NCI-H510A treated with DMSO at 0.1 percent for 48 hours (cell line): ENCODE measurements around the gene KRTAP9-9.
"Not testable (repeated sequence)": the region's sequence is repeated elsewhere in the genome, so short reads cannot be mapped to it uniquely, and the experiment has no call there.

Experiments used
- DNase-seq: peaks from one replicate; lab custom pipeline; 2025; lab: John Stamatoyannopoulos, UW

The KRTAP9-9 gene

GRCh38 chr17:41255381-41256290 is at the start of gene KRTAP9-9:
Gene KRTAP9-9 (plus strand): TSS chr17:41255384.
- DNase-seq, result not testable (repeated sequence)

DNA sequence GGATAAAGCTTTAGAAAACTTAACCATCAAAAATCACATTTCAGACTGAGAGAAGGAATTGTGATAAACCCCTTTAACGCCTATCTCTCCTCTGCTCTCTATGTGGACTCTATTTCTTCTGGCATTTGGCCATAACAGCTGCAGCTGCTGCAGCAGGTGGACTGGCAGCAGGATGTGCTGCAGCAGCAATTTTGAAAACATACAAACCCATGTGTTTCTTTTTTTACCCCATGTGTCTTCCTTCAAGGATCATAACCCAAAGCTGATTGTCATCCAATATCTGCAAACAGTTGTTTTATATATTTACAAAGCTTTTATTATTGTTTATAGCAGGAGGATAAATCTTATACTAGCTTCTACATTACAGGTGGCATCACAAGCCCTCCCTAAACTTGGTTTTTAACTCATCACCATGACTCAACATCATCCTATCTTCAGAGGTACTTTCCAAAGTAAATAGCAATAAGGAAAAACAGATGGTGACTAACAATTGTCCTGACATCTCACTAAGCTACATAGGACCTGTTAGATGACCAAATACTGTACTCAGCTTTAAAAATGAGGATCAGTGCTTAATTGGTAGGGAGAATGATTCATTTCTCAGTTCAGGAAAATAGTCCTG is 43.2 kb upstream of the KRTAP9-9 start:
- peak; percentile 84 for DNase-seq

DNA sequence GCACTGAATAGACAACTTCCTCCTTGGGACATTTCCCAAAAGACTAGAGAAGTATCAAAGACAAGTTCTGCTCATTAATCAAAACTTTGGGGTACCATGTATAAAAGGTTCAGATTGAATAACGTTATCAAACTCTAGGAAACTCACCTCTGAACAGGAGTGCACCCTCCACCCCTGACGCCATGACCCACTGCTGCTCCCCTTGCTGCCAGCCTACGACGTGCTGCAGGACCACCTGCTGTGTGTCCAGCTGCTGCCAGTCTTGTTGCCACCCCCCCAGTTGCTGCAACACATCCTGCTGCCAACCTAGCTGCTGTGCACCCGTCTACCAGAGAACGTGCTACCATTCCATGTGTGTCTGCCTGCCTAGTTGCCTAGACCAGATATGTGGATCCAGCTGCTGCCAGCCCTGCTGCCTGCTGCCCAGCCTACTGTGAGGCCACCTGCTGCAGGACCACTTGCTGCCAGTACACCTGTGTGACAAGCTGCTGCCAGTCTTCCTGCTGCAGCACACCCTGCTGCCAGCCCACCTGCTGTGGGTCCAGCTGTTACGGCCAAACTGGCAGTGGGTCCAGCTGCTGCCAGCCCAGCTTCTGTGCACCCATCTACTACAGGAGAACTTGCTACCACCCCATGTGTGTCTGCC is 42.5 kb upstream of the KRTAP9-9 start:
- DNase-seq, result peak; percentile 79

DNA sequence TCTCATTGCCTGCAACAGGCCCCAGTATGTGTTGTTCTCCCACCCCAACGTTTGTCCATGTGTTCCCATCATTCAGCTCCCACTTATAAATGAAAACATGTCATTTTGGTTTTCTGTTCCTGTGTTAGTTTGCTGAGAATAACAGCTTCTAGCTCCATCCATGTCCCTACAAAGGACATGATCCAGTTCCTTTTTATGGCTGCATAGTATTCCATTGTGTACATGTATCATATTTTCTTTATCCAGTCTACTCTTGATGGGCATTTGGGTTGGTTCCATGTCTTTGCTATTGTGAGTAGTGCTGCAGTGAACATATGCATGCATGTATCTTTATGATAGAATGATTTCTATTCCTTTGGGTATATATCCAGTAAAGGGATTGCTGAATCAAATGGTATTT is 39.5 kb upstream of the KRTAP9-9 start:
- no peak for DNase-seq

DNA sequence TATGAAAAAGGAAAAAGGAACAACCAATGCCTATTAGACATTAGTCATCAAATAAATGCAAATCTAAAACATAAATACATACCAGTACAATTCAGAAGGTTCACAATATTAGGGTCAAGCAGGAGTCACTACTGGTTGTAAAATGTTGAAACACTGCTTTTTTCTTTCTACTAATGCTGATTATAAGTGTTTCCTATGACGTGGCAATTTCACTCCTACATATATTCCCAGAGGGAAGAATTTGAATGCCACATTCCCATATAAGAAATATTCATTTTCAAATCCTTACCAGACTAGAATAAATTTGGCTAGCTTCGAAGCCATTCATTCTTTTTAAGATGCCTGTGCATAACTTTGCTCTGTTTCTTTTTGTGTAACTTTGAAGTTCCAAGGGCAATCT is 31.4 kb upstream of the KRTAP9-9 start:
- no peak for DNase-seq

DNA sequence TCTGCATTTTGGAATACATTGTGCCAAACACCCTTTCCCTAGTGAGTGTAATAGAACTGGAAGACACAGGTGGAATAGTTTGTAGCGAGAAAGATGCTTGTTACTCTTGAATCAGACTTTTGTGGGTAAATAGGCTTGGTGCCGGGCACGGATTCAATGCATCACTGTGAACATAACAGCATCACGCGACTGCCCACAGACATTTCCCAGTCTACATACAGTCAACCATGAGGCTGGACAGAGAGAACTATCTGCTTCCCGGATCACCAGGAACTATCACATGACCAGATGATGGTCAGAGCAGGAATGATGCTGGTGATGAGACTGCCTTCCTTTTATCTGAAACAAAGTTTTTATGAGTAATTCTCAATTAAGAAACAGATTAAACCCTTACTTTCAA is 29.1 kb upstream of the KRTAP9-9 start:
- no peak for DNase-seq

GRCh38 chr17:41226598-41227095 is 28.5 kb upstream of the KRTAP9-9 start, which contains the start of gene KRTAP9-2:
Gene KRTAP9-2 (plus strand): TSS chr17:41226648. CDS start chr17:41226655, 7 bp downstream.
- DNase-seq, result not testable (repeated sequence)

DNA sequence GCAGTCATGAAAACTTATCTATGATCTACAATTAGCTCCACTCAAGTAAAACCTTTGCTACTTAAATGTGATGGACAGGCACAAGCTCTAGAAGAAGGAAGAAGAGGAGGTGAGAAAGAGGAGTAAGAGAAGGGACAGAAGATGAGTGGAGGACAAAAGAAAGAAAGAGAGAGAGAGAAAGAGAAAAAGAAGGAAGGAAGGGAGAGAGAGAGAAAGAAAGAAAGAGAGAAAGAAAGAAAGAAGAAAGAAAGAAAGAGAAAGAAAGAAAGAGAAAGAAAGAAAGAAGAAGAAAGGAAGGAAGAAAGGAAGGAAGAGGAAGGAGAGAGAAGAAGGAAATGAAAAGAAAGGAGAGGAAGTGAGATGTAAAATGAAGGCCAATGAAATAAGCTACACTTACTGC is 25.1 kb upstream of the KRTAP9-9 start:
- no peak for DNase-seq

DNA sequence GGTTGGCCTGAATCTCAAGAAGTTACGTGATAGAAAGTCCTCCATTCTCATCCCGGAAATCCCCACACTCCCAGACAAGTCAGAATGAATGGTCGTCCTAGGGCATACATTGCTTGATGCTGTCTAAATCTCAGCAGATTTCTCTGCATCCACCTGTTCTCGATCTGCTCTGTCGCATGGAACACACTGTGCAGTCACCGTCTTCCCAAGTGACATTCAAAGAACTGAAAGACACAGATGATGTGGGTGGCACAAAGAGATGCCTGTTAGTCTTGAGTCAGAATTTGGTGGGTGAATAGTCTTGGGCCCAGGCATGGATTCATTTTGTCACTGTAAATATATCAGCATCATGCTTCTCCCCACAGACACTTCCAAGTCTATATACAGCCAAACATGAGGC is 23.5 kb upstream of the KRTAP9-9 start:
- no peak for DNase-seq

GRCh38 chr17:41232399-41233105 is 22.6 kb upstream of the KRTAP9-9 start, which contains the start of gene KRTAP9-3:
Gene KRTAP9-3 (plus strand): TSS chr17:41232449. CDS start chr17:41232502, 53 bp downstream.
- DNase-seq, result not testable (repeated sequence)

GRCh38 chr17:41237116-41237515 is 18.1 kb upstream of the KRTAP9-9 start:
- not testable (repeated sequence) for DNase-seq

DNA sequence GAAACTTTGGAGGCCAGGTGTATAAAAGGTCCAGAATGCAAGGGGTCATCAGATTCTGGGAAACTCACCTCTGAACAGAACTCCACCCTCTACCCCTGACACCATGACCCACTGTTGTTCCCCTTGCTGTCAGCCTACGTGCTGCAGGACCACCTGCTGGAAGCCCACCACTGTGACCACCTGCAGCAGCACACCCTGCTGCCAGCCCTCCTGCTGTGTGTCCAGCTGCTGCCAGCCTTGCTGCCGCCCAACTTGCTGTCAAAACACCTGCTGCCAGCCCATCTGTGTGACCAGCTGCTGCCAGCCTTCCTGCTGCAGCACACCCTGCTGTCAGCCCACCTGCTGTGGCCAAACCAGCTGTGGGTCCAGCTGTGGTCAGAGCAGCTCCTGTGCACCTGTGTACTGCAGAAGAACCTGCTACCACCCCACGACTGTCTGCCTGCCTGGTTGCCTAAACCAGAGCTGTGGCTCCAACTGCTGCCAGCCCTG is 17.2 kb upstream of the KRTAP9-9 start, which contains the start of gene KRTAP9-8:
Gene KRTAP9-8, plus strand, starts transcription at position 51 of the 489 bp plus-strand sequence. Its CDS starts 53 bp downstream, at position 104.
- not testable (repeated sequence) for DNase-seq

DNA sequence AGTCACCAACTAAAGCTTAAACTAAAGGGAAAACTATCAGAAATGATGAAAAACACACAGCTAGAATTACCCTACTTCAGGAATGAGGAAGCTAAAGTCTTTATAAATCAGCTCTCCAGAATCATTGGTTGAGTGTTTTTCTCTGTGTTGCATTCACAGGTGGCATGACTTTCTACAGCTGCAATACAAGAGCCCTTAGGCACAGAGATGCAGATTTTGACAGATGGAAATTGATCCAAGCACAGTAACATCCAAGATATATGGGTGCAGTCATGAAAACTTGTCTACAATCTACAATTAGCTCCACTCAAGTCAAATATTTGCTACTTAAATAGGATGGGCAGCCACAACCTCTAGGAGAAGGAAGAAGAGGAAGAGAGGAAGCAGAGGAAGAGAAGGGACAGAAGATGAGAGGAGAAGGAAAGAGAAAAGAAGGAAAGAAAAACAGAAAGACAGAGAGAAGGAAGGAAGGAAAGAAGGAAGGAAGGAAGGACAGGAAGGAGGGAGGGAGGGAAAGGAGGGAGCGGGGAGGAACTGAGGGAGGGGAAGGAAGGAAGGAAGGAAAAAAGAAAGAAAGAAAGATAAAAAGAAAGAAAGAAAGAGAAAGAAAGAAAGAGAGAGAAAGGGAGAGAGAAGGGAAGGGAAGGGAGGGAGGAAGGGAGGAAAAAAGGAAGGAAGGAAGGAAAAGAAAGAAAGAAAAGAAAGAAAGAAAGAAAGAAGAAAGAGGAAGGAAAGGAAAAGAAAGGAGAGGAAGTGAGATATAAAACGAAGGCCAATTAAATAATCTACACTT is 8.0 kb upstream of the KRTAP9-9 start:
- DNase-seq, result not testable (repeated sequence)

DNA sequence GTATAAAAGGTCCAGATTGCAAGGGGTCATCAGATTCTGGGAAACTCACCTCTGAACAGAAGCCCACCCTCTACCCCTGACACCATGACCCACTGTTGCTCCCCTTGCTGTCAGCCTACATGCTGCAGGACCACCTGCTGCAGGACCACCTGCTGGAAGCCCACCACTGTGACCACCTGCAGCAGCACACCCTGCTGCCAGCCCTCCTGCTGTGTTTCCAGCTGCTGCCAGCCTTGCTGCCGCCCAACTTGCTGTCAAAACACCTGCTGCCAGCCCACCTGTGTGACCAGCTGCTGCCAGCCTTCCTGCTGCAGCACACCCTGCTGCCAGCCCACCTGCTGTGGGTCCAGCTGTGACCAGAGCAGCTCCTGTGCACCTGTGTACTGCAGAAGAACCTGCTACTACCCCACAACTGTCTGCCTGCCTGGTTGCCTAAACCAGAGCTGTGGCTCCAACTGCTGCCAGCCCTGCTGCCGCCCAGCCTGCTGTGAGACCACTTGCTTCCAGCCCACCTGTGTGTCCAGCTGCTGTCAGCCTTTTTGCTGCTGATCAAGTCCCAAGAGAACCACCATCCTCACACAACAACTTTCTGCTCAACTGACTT is 5.4 kb upstream of the KRTAP9-9 start, which contains the start of gene KRTAP9-4:
Gene KRTAP9-4, plus strand, starts transcription at position 51 of the 604 bp plus-strand sequence. Its CDS starts 34 bp downstream, at position 85.
- DNase-seq, result not testable (repeated sequence)

DNA sequence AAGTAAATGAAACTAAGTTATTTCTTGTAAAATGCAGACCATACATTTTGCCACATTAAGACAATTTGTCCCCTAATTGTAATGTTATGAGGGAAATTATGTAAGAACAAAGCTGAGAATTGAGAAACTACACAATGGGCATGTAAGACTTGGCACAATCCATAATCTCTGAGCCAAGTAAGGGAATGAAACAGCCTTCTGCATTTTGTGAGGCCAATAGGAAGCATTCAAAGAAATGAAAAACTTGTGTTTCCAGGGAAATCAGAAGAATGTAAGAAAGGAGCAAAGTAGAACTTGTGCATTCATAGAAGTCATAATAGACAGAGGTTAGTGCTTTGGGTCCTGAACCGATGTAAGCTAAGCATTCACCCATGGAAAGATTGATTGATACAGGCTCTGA is 3.9 kb upstream of the KRTAP9-9 start:
- no peak for DNase-seq

GRCh38 chr17:41254861-41255260 is 323 bp upstream of the KRTAP9-9 start:
- no peak for DNase-seq

DNA sequence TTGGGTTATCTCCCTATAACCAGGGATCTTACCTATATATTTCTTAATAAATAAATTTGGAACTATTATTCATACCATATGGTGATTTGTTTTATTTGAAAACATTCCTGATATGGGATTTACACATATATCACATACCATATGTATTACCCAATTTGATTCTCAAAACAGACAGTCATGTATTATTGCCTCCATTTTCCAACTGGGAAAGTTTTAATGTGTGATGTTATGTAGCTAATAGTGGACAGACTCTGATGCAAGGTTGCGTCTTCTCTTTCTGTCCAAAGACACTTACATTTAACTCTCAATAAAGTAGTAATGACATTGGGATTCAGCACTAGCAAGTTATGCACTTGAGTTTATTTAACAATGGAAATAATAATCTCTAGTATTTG is 1.1 kb downstream of the KRTAP9-9 start:
- no peak for DNase-seq

GRCh38 chr17:41258406-41258805 is 3.2 kb downstream of the KRTAP9-9 start:
- no peak for DNase-seq

- no peak for DNase-seq
These were observed 8.0 kb downstream of the KRTAP9-9 start for GRCh38 chr17:41263212-41263611.

- DNase-seq, result no peak
These were observed 9.4 kb downstream of the KRTAP9-9 start for GRCh38 chr17:41264599-41264998.
